HG03135 (cell line): ENCODE results near the gene COL16A1.

Source experiments
- ATAC-seq: cut with Tn5 transposase; IDR thresholded peaks from one replicate; pipeline ENCODE4 v1.9.1; 2021; ENCODE audit warnings: mild to moderate bottlenecking, moderate library complexity; ENCODE audit not compliant: unreplicated experiment

Gene COL16A1

GRCh38 chr1:31668303-31668883, 35.4 kb downstream of the COL16A1 start:
- ATAC-seq: no peak

- no peak for ATAC-seq
Measured at GRCh38 chr1:31667065-31667785, 36.6 kb downstream of the COL16A1 start.

- no peak for ATAC-seq
Measured at GRCh38 chr1:31666263-31666963, 37.4 kb downstream of the COL16A1 start.

DNA sequence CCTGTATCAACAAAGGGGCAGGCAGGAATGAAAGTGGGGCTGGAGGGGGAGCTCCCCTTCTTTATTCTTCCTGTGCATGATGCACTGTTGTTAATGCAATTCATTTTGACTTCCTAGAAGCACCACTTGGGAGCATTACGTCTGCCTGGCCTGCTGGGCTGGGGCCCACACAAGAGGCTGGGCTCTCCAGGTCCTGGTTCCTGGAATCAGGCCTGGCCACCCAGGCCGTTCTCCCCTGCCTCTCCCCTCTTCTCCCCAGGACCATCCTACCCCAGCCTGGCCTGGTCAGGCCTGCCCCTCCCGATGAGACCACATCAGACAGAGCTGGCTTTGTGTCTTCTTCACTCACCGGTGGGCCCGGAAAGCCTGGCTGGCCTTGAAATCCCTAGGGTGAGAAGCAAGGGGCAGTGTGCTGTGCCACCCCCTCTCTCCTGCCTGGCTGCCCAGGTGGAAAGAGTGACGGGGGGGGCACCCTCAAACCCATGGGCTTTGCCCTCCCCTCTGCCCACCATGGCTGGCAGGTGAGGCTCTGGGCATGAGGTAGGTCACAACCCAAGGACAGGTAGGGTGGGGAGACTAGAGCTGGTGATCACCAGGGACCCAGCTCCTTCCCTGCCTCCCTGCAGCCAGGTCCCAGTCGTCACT, 38.5 kb downstream of the COL16A1 start:
- ATAC-seq: no peak

- no peak for ATAC-seq
Measured at GRCh38 chr1:31664528-31664927, 39.3 kb downstream of the COL16A1 start.

DNA sequence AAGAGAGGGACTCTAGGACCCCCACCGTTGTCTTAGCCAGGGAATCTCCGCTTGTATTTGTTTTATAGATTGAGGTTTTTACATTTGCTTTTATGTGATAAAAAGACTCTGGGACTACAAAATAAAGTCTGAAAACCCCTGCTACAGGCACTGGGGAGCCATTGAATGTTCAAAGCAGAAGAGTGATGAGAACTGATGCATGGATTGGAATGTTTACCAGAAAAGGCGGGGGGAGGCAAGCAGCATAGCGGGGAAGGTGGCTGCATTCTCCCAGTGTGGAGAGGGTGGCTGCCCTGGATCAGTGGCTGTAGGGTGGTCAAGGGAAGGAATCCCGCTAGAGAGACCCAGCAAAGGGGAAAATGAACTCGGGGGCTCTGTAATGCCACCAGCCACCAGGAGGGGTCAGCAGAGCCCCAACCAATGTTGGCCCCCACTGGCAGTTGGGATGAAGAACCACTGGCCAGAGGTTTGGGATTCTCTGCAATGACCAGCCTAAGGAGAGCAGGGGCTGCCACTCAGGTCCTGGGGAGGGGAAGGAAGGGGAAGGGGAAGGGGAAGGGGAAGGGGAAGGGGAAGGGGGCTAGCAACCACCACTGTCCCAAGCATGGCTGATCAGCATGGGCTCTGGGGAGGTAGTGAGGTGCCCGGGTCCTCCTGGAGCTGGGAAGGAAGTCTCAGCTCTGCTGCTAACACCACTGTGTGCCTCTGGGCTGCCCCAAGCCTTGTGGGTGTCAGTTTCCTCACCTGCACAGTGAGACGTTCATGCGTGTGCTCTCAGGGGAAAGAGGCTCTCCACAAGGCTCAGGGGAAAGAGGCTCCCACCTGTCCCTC, 40.0 kb downstream of the COL16A1 start:
- no peak for ATAC-seq

- ATAC-seq: no peak
Measured at GRCh38 chr1:31662463-31662862, 41.4 kb downstream of the COL16A1 start.

GRCh38 chr1:31661856-31662255, 42.0 kb downstream of the COL16A1 start:
- no peak for ATAC-seq

GRCh38 chr1:31660871-31661455, 42.9 kb downstream of the COL16A1 start:
- no peak for ATAC-seq

GRCh38 chr1:31659889-31660288, 43.9 kb downstream of the COL16A1 start:
- no peak for ATAC-seq

GRCh38 chr1:31658721-31659120, 45.1 kb downstream of the COL16A1 start:
- ATAC-seq: no peak

DNA sequence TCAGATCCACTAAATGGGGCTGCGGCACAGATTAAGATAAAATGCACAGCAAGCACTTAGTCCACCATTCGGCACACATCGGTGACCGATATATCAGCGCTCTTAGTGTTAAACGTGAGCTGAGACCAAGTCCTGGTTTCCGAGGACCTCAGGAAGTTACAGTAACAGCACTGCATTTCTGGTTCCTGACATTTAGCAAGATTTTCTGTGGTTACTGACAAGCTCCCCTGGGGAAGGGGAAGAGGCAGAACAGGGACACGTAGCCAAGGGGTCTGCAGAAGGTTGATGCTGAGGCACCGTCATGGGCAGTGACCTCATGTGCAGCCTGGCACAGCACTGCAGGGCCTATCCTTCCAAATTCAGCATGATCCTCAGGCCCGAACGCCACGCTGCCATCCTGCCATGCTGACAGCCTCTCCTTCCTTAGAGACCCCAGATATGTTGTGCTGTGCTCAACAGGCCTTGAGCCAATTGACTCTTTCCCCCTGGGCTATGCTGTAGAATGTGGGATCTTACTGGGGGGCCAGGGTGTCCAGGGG, 45.8 kb downstream of the COL16A1 start:
- no peak for ATAC-seq

DNA sequence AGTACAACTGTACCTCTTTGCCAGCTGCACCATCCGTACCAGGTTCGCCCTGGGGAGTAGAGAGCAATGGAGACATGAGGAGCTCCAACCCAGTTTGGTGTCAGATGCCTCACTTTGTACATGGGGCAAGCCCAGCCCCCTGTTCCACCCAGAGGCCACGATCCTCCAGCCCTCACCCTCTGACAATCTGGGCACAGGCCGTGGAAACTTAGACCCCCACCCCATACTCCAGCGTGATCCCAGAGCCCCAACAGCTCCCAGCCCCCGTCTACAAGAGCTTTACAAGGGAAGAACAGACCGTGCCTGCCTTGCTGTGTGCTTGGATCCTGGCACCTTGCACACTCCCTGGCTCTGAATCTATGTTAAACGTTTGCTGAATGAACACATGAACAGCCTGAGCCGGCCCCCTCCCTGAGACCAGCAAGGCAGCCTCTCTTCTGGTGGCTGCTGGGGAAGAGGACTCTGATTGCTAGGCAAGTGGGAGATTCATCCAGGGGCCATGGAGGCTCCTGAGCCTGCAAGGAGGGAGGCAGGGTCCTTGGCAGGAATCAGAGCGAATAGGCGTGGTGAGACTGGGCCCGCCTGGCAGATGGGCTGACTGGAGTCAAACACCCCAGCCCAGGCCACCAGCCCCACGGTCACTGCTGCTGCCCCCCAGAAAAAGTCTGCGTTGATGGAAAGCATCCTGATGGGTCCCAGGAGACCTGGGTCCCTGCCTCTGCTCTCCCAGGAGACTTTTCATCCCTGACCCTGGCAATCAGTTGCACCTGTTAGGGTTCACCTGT, 46.6 kb downstream of the COL16A1 start:
- ATAC-seq: no peak

DNA sequence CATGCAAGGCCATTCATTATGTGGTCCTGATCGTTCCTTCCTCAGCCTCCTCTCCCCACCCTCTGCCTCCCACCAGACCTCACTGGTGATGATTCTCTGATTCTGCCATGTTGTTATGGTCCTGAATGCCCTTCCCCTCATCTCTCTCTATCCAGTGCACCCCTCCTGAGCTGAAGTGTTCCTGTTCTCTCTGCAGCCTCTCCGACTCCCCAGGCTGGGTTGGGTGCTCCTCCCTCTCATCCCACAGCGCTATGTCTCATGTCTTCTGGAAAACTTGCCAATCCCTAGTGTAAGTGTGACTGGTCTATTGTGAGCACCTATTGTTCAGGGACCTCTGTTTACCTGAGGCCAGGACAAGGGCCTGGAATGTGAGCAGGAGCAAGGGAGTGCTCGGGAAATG, 48.1 kb downstream of the COL16A1 start:
- no peak for ATAC-seq

DNA sequence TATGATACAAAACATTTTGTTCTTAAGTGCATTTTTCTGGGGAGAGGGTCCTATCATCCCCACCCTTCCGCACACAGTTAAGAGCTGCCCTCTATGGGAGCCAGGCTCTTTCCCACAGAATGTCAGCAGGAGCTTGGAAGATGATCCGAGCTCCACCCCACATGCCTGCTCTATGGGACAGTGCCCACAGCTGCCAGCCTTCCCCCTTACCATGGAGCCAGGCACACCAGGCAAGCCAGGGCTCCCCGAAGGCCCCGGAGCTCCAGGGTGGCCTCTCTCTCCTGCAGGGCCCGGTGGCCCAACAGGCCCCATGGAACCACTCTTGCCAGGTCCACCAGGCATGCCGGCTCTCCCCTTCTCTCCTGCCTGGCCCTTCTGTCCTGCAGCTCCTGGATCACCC, 48.7 kb downstream of the COL16A1 start:
- ATAC-seq: no peak

- ATAC-seq: no peak
Measured at GRCh38 chr1:31654474-31654776, 49.4 kb downstream of the COL16A1 start.

- ATAC-seq: no peak
Measured at GRCh38 chr1:31653717-31654473, 49.9 kb downstream of the COL16A1 start.

GRCh38 chr1:31652891-31653499, 50.8 kb downstream of the COL16A1 start:
- ATAC-seq: no peak
